Breast epithelium (tissue), 4 donors: Measurements from ENCODE around the gene QSOX2. TPM values are rescaled to one million over a fixed set of nuclear protein-coding genes. Genes with fewer than 3 reads are reported as not detected.

ENCODE experiments used
- DNase-seq, 2 donors: peaks; one replicate each; pipeline ENCODE4 v3.0.0-alpha.2; 2019; ENCODE audit warnings: low spot score in 2 of 2
- H3K27ac ChIP-seq, 2 donors: fragments of 200-600 bp; sonication (generic) in 1 of 2; one replicate each; pipeline ENCODE4 v1.5.1; 2016 to 2019; ENCODE audit warnings: mild to moderate bottlenecking in 1 of 2
- H3K27me3 ChIP-seq, 2 donors: fragments of 200-600 bp; sonication (generic) in 1 of 2; one replicate each; pipeline versions ENCODE4 v1.5.1 to v1.6.0; 2017 to 2019; ENCODE audit warnings: control low read depth in 1 of 2, mild to moderate bottlenecking in 1 of 2
- H3K36me3 ChIP-seq: fragments of 200-600 bp; one replicate; pipeline ENCODE4 v1.5.1; 2019
- H3K4me1 ChIP-seq, 2 donors: fragments of 200-600 bp; sonication (generic); one replicate each; pipeline ENCODE4 v1.5.1; 2016 to 2019; ENCODE audit warnings: control low read depth in 1 of 2
- H3K4me3 ChIP-seq, 3 donors: fragments of 200-600 bp; sonication (generic); 1 replicate in 2 of 3; 2 replicates in 1 of 3; pipeline ENCODE4 v1.5.1; 2016 to 2019; ENCODE audit warnings: mild to moderate bottlenecking in 3 of 3, moderate library complexity in 2 of 3
- H3K9me3 ChIP-seq, 2 donors: fragments of 200-600 bp; sonication (generic) in 1 of 2; one replicate each; pipeline ENCODE4 v1.5.1; 2016 to 2019; ENCODE audit warnings: control low read depth in 1 of 2
- CTCF ChIP-seq, 3 donors: fragments of 450-650 bp; IDR thresholded peaks; one replicate each; pipeline ENCODE4 v1.5.1; 2016 to 2017; ENCODE audit warnings: antibody characterized with exemption in 3 of 3, mild to moderate bottlenecking in 3 of 3, moderate library complexity in 3 of 3
- POLR2A ChIP-seq: fragments of 450-650 bp; IDR thresholded peaks from one replicate; pipeline ENCODE4 v1.6.1; 2016; ENCODE audit warnings: antibody characterized with exemption, mild to moderate bottlenecking, moderate library complexity
- POLR2AphosphoS5 ChIP-seq, 3 donors: sonication (generic); formaldehyde crosslinking; IDR thresholded peaks; one replicate each; pipeline ENCODE4 v1.6.1; 2017; ENCODE audit warnings: antibody characterized with exemption in 3 of 3
- intact Hi-C: fragments of 100-400 bp; cut with DNase I; formaldehyde crosslinking; loops from one replicate; pipeline ENCODE4 v1.15.1; 2023; ENCODE audit warnings: low total_unique reads
- total RNA-seq, 3 donors: library from RNA; depleted of rRNA; stranded (reverse); fragments of >200 nt; gene quantifications; one replicate each; pipeline ENCODE4 v1.1.0, GENCODE V29; 2016

QSOX2 gene
- total RNA-seq, 3 donors from 2014 or later = 5.6 to 8.8 (median 6.2) TPM

GRCh38 chr9:136276716-136277115 is 31.1 kb upstream of the QSOX2 start:
- Histone ChIP-seq H3K36me3 (no peaks in the 10 kb centered on the region), H3K4me3 (no peak overlapping the region), H3K9me3 (no peaks in the 10 kb centered on the region), H3K27me3 (peaks cover 0 to 43% of the 10 kb centered on the region in 2 donors), H3K27ac (no peak overlapping the region), H3K4me1 (no peaks in the 10 kb centered on the region)
- TF ChIP-seq POLR2A = no peak
- no peak for TF ChIP-seq POLR2AphosphoS5 (IDR thresholded peaks at IDR 0.05)
- no peak for TF ChIP-seq CTCF (IDR thresholded peaks at IDR 0.05)
- intact Hi-C loops = no loop called here
- no peak for DNase-seq

DNA sequence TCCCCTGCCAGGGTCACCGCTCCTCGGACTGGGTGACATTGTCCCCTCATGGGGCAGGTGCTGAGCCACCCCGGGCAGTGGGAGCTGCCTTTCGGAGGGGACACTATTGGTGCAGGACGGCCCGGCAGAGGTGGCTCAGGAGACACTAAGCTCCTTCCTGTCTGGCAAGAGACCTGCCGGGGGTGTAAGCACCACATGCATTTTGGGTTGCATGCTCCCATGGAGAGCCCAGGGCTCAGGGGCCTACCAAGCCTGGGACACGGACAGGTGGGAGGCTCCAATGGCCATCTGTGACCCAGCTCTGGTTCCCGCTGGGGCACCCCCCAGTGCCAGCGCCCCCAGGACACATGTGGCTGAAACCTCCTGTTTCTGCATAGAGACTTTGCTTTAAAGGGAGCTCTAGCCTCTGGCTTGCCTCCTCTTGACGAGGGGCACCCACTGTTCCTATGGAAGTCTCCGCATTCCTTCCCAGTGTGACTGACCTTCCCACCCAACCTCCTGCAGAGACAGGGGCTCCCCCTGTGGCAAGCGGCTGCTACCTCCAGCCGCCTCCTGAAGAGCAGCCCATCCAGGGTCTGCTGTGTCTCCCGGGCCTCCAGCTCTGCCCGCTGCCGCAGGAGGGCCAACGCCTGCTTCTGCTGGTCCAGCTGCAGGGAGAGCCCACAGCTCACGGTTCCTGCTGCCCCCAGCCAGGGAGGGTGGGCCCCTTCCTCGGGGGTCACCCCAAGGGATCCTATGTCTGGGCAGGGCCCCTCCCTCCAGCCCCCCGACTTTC is 30.2 kb upstream of the QSOX2 start:
- intact Hi-C loops = no loop called here
- peaks cover 0 to 43% of the 10 kb centered on the region in 2 donors for H3K27me3 ChIP-seq

GRCh38 chr9:136274786-136275654 is 29.4 kb upstream of the QSOX2 start:
- H3K27ac ChIP-seq = no peak overlapping the region
- peaks cover 0 to 43% of the 10 kb centered on the region in 2 donors for H3K27me3 ChIP-seq
- no peak for DNase-seq
- no peak for TF ChIP-seq POLR2AphosphoS5 (IDR thresholded peaks at IDR 0.05)
- TF ChIP-seq POLR2A = no peak
- TF ChIP-seq CTCF (IDR thresholded peaks at IDR 0.05) = no peak
- intact Hi-C loops = no loop called here
- no peaks in the 10 kb centered on the region for H3K9me3 ChIP-seq
- no peaks in the 10 kb centered on the region for H3K4me1 ChIP-seq
- no peak overlapping the region for H3K4me3 ChIP-seq
- no peaks in the 10 kb centered on the region for H3K36me3 ChIP-seq

More for the DNA sequence above, 30.2 kb upstream of the QSOX2 start:
- Histone ChIP-seq H3K27ac (no peak overlapping the region), H3K4me1 (no peaks in the 10 kb centered on the region), H3K9me3 (no peaks in the 10 kb centered on the region), H3K4me3 (no peak overlapping the region), H3K36me3 (no peaks in the 10 kb centered on the region)
- TF ChIP-seq POLR2A (no peak), CTCF (IDR thresholded peaks at IDR 0.05) (no peak), POLR2AphosphoS5 (IDR thresholded peaks at IDR 0.05) (no peak)
- no peak for DNase-seq

DNA sequence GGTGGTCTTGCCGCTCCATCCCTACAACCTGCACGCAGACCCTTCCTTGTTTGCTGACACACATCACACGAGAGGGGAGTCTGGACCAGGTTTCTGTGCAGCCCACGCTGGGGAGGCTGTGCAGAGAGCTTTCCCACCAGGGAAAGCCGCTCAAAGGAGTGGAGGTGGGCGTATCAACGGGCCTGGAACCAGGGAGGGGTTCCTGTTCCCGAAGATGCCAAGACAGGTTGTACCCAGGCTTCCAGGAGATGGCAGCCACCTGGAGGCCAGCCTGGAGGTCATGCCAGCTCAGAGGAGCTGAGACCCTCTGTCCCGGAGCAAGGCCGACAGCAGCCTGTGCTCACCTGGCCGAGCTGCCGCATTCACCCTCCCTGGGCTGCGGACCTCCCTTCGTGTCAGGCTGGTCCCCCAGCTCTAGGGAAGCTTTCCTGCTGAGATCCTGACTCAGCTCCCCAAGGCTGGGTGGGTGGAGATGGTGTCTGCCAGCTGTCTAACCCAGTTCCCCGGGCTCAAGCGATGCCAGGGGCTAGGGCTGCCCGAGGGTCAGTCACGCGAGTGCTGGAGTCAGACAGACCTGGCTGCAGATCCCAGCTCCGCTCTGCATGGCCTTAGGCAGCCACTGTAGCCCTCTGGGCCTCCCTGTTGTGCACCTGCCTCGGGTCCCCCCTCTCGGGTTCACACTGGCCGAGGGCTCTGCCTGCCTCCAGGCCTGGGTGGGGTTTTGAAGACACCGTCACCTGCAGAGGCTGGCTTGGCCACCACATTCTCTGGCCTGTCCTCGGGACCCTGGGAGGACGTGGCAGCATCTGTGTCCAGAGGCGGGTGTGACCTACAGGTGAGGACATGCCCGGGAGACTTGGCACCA is 28.5 kb upstream of the QSOX2 start:
- no peak overlapping the region for H3K27ac ChIP-seq
- H3K4me1 ChIP-seq = no peaks in the 10 kb centered on the region
- no peak for DNase-seq
- TF ChIP-seq POLR2A (no peak), CTCF (IDR thresholded peaks at IDR 0.05) (no peak), POLR2AphosphoS5 (IDR thresholded peaks at IDR 0.05) (no peak)
- no peaks in the 10 kb centered on the region for H3K36me3 ChIP-seq
- no peak overlapping the region for H3K4me3 ChIP-seq
- no peaks in the 10 kb centered on the region for H3K9me3 ChIP-seq
- intact Hi-C loops = no loop called here
- H3K27me3 ChIP-seq = peaks cover 0 to 43% of the 10 kb centered on the region in 2 donors
